ENCODE data around the gene SLC1A2. TPM values are rescaled to one million over a fixed set of nuclear protein-coding genes. Genes with fewer than 3 reads are reported as not detected.

SLC1A2 gene
- total RNA-seq, 1 experiment from 2014 or later: not detected

DNA sequence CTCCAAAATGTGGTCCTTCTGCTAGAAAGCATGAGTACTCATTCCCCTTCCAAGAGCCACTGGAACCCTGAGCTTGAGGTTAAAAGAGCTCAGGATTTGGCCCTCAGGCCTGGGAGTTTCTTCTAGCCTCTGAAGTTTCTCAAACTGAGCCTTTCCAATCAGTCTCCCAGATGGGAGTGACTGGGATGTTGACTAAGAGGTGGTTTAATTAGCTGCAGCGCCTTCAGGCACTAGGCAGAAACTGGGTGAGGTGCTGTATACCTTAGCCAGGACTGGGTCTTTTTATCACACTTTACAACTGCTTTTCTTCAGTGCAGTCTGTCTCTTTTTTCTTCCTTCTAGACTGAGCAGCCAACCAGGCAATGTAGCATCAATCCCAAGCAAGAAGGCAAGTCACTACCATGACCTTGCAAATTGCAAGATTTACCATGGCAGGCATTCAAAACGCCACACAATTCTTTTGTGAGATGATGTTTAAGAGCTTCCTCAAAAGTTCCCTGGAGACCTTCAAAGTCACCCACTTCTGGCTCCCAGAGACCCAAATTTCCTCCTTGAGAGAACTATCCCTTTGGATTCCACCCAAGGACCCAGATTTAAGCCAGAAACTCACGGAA lies 93.0 kb downstream of the SLC1A2 start:
- DNase-seq (ENCODE audit: low spot score): no peak

DNA sequence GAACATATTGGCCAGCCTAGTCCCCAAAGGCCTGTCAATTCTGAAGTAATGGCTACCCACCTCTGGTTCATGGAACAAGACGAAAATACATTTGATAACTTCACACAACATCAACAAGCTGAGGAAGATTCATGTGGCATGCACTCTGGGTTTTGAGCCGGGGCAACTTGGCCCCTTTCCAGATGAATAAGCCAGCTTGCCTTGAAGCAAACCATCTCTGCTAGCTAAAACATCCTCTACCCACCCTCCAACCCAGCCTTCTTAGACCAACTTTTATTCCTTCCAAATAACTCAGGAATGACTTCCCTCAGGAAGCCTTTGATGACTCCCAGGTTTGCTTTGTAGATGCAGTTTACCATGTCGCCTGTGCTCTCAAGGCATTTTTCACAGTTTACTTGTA lies 94.4 kb downstream of the SLC1A2 start:
- DNase-seq (ENCODE audit: low spot score): no peak

DNA sequence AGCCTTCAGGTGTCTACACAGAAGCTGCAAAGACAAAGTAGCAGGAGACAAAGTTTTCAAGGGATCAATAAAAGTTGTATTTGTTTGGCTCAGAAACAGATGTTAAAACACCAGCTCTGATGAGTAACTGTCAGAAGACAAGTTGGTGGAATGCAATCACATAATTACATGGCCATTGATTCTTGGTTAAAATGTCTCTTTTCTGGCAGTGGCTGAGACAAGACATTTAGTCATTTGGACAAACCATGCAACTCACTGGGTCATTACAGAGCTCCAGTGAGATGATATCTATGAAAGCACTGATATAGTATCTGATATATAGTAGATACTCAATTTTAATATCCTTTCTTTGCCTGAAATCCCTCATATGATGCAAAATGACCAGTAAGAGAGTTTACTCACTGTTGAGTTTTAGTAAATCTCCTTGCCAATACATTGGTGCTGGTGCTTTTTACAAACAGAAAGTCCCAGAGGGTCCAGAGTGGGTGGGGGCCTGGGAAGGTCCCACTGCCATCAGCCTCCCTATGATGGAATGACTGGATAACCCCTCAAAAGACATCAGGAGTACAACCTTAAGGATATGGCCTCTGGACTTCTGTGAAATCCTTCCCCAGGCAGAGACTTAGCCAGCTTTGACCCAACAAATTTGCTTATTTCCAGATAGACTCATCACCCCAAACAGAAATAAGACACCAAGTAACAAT lies 95.0 kb downstream of the SLC1A2 start:
- no peak for DNase-seq (ENCODE audit: low spot score)

DNA sequence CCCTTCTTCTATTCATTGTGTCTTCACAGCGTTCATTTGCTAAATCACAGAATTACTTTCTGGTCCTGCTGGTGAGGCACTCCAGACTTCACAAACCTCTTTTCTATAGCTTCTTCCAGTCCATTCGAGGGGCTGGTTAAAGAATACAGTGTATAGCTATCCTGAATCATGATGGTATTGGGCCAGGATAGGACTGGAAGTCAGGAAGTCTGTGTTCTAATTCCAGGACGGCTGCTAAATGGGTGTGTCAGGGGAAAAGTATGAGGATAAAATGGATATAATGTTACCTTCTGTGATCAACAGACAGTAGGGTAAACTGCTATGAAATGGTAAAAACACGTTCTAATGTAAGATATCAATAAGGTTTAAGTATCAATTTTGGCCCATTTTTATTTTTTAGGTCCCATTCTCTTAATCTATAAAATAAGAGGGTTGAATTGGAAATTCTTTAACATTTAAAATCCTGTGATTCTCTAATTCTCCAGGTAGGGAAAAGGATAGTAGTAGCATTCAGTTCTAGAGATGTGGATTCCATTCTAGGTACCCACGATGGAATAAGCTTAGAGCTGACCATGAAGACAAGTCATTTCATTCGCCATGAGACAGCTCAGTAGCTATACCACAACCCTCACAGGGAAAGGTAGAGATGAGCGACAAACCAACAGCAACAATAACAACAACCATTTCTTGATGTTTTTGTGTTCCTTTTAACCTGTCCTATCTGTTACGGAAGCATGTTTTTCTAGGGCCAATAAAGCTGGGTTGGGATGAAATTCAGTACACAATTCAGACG lies 96.1 kb downstream of the SLC1A2 start:
- DNase-seq (ENCODE audit: low spot score): no peak

DNA sequence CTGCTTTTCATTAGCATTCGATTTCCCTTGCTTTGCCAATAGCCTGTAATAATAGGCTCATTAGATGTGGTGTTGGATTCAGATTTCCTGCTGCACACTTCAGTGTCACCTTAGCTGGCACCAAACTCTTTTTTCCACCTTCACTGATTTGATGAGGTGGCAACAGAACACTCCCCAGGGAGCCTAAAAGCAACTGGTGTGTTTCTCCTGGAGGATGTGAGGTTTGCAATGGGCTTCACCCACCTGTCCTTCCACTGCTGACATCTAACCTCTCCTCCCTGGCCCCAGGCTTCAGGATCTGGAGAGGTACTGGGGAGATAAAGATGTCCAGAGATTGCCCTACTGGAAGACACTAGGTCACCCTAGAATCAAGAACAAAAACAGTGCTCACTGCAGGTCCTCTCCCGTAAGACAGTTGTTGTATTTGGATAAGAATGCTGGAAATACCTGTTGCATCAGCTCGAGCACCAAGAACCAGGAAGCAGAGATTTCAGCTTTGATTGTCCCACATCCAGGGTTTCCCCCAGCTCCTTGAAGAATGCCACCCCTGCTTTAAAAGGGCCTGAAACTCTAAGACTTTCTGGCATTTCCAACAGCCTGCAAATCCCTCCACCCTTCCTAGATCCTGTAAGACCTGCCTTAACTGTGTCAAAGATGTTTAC lies 96.9 kb downstream of the SLC1A2 start:
- DNase-seq (ENCODE audit: low spot score): no peak

DNA sequence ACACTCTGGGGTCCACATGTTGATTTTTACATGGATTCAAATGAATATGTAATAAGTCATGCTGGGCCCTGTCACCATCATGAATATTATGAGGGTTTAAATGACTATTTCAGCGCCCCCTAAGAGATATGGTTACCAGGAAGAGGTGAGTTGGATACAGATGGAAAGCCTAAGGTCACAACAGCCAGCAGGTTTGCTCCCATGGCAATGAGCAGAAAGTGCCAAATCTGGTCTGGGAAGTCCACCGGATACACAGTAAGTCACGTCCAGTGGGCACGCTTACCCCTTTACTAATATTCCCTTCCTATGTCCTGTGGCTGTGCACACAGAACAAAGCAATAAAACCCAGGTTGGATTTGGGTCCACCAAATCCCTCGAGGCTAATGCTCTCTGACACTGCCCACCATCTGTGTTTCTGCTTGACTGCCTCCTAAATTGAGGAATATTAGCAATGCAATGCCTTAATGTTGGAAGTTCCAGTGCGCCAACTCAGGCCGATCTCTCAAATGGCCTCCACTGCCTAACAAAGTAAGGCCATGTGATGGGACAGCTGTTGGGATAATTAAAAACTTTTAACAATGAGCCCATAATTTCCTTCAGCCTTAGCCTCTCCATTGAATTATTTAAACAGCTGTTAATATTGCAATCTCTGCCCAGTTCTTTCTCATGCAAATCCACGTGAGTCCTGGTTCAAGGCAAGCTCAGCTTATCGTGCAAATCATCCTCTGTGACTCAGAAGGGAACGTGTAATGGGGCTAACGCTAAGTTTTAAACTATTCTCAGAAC lies 97.6 kb downstream of the SLC1A2 start:
- no peak for DNase-seq (ENCODE audit: low spot score)

DNA sequence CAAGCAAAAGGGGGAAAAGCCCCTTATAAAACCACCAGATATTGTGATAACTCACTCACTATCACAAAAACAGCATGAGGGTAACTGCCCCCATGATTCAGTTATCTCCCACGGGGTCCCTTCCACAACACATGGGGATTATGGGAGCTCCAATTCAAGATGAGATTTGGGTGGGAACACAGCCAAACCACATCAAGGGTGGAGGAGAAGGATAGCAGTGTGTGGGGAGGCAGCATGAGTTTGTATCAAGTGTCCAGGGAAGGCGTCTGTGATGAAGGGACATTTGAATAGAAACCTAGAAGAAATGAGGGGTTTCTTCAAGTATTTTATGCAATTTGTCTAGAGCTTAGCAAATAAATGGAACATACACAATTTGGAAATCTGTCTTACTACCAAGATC lies 98.2 kb downstream of the SLC1A2 start:
- no peak for DNase-seq (ENCODE audit: low spot score)

DNA sequence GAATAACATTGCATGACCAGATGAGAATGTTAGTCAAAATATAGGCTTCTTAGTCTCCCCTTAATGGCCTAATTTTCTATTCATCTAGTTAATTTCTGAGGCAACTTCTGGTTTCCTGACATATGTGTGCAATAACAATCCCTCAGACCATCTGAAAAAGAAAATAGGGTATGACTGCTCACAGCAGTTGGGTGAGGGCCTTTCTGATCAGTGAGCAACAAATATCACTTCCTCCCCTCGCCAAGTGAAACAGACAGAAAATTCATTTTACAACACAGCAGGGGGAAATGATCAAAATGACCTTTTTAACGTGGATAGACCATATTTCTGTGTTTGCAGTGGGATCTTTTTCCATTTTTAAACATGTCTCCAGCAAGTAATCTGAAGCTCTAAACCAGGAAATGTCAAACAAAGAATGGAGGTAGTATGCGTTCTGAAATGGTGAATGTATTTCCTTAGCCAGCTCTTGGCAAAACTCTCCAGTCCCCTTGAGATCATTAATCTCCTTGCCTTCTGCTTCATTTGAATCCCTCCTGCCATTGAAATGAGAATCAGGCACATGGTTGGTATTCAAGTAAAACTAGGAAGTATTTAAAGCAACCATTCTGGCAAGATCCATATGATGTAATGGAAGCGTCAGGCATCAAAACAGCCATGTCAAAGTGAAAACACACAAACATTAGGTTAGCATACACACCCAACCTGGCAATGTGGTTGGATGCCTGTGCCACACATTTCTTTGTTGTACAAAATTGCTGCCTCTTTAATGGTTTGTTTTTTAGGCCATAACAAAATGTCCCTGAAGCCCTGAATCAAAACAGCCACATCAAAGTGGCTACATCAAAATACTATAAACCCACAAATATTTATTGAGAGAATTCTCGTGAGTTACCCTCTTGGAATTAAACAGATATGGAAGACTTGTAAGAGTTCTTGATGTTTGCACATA lies 100.1 kb downstream of the SLC1A2 start:
- no peak for DNase-seq (ENCODE audit: low spot score)

DNA sequence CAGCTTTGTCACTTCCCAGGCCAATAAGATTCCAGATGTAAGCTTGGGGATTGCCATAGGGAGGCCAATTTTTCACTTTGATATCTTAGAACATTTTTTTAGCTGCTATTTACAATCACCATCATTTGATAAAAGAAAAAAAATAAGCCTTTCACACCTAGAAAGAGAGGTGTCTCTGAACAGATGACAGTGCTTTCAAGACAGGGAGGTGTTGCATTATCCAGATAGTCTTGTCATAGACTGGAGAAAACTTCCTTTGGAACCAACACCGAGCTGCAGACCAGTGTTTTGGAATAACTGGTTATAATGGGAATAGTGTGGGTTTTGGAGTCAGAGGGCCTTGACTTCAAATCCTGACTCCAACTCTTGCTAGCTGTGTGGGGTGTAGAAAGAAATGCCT lies 101.0 kb downstream of the SLC1A2 start:
- no peak for DNase-seq (ENCODE audit: low spot score)

DNA sequence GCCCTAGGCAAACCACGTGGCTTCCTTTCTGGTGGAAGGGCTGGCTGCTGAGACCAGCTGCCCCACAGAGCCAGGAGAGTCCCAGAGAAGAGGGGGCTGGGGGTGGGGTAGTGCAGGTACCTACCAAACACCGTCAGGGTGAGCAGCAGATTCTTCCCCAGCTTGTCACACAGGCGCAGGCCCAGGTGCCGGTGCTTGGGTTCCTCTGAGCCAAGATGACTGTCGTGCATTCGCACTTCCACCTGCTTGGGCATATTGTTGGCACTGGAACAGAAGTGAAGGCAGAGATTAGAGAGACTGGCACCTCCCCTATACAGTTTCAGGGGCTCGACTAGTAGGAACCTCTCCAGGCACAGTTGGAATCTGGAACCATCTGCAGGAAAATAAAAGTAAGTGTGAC lies 102.1 kb downstream of the SLC1A2 start:
- DNase-seq (ENCODE audit: low spot score): no peak

DNA sequence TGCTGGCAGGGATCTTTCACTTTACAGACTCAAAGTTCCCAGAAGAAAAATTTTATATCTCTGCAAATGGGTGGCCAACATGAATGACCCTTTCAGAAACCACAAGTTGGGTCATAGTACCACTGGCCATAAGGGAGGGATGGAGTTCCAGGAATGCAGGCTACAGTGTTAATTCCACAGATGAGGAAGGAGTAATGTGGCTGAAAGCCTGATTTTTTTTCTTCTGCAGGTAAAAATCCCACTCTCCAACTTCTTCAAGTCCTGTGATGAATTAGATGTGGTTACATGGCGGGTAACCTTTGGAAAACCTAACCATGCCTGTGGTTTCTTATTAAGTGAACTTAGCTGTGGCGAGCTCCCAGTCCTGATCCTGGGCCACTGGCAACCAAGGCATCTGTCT lies 103.2 kb downstream of the SLC1A2 start:
- no peak for DNase-seq (ENCODE audit: low spot score)

DNA sequence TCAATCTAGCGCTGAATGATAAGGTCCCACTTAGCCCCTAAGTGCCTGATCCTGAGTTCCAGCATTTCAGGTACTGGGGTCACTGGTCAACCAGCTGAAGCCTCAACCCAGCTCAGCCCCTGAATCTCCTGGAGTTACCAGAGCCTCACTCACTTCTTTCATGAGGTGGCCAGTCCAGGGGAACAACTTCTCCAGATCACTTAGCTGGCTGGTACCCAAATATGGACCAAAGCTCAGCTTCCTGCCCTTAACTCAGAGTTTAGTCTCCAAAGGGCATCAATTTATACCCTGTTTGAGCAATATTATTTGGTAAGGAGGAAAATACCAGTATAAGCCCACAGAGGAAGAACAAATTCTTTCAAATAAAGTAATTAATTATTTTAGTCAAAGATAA lies 105.6 kb downstream of the SLC1A2 start:
- DNase-seq (ENCODE audit: low spot score): no peak

DNA sequence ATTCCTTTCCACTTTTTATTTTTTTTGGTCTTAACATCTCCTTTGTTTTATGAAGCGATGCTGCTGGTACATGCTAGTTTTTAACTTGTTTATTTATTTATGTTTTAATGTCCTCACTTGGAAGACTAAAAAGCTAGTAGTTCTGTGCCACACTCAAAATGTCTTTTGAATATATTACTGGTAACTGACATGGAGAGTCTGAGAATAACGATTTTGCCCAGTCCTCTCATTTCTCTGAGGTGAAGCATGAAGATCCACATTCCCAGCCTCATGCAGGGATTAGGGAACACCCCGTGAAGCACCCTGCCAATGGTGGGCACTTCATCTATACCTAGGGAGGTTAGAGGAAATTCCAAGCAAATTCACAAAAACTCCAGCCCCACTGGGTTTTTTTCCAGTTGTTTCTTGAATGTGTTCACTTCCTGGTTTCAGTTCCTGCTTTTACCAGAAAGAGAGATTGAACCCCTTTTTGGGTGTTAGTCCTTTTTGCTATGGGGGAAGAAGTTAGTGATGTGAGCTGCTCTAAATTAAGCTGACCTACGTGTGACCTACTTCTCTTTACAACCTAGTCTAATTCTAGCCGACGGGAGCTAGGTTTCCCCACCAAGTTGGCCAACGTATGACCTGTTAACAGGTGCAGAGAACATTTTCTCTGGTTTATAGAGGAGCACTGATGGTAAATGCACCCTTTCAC lies 106.1 kb downstream of the SLC1A2 start:
- DNase-seq (ENCODE audit: low spot score): no peak

DNA sequence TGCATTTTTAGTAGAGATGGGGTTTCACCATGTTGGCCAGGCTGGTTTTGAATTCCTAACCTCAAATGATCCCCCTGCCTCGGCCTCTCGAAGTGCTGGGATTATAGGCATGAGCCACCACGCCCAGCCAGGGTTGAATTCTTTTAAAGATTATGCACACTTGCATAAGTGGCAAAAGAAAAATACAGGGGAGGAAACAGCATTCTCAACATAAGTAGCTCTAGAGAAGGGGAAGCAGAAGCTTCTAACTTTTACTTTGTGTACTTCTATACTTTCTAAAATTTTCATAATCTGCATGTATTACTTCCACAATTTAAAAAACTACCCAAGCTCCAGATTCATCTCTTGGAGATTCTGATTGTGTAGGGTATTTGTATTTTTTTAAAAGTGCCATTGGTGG lies 108.0 kb downstream of the SLC1A2 start:
- DNase-seq (ENCODE audit: low spot score): no peak

DNA sequence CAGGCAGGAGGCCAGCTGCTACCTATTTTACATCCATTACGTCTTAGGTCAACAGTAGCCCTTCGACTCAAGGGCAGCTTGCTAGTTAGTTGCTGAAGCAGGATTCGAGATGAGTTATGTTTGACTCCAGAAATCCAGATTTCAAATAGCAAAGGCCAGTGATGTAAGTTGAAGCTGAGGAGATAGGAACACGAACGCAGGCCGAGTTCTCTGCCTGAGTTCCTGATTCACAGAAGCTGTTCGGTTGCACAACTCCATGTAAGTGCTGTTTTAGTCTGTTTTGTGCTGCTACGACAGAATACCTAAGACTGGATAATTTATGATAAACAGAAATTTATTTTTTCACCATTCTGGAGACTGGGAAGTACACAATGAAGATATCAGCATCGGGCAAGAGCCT lies 111.2 kb downstream of the SLC1A2 start:
- DNase-seq (ENCODE audit: low spot score): no peak

DNA sequence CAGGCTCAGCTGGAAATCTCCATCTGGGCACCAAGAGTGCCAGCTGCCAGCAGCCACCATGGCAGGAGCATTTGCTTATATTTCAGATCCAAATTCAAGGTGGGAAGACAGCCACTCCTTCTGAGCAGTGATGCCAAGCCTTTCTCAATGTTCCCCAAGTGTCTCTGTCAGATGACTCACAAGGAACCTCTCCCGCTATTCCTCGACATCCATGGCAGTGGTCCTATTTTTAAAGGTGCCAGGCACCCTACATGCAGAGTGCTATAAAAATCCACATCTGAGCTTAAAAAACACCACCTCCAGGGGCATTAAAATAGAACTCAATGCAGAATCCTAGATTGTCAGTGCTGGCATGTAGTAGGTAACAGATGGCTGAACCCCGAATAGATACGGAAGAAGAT lies 112.1 kb downstream of the SLC1A2 start:
- no peak for DNase-seq (ENCODE audit: low spot score)

DNA sequence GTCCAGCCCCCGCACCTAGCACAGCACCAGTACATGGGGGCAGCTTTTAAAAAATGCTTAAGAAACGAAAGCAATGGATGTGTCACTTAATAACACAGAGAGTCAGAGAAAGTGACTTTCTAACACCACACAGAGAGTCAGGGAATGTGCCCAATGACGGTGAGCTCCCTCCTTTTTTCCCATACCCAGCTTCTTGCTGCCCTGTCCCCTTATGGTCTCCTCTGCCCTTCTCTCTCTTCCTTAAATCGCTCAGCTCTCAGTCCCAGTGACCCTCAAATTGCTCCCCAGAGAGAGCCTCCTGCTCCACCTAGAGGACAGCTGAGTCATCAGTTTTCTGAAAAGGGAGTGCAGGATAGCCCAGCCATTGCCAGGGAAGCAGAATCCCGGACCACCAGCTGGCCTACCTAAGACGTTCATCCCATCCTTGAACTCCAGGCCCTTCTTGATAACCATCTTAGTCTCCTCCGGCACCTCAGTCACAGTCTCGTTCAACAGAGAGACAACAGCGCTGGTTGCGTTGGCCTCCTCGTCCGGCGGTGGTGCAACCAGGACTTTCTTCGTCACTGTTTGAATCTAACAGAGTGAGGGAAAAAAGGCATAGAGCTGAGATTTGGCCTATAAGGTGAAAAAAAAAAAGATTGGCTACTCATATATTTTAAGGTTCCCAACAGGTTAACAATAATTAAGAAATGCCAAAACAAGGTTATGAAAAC lies 113.5 kb downstream of the SLC1A2 start:
- peak; percentile 62 for DNase-seq (ENCODE audit: low spot score)

DNA sequence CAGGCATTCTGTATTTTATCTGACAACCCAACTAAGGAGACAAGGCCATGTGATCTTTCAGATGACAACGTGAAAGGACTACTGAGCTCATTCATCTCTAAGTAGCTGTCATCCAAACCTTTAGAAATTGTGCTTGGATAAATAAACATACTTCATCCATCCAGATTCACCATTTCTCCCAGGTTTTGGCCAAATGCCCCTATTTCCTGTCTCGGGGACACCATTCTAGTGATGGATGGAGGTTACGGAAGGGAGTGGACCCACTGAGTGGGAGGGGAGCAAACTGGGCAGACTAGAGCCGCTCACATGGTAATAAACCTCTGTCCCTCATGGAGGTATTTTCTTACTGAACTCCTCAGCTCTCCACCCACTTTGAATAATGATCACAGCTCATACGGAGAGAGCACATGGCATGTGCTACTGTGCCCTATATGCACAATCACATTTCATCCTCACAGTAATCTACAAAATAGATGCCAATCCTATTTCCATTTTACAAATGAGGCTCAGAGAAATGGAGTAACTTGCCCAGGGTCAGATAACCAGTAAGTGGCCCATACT lies 114.4 kb downstream of the SLC1A2 start:
- no peak for DNase-seq (ENCODE audit: low spot score)

DNA sequence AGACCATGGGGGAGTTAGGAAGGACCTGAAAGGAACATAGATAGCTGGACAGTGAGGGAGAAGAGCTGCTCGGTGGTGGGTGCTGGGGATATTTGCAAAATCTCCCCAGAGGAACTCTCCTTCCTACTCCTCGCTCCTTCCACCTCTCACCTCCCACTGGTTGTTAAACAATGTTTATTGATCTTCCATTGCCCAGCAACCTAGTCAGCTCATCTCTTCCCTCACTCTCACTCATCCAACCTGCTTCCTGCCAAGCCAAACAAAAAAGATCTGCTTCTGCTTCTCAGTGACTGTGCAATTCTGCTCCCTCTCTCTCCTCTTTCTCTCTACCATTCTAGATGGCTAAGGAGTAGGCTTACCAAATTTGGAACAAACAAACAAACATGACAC lies 115.0 kb downstream of the SLC1A2 start:
- DNase-seq (ENCODE audit: low spot score): peak; percentile 64
